GM19468 (cell line): ENCODE data around the gene ROPN1L.
"Not testable (repeated sequence)": the region's sequence is repeated elsewhere in the genome, so short reads cannot be mapped to it uniquely, and the experiment has no call there.

Source experiments
- ATAC-seq: cut with Tn5 transposase; IDR thresholded peaks from one replicate; pipeline ENCODE4 v1.9.1; 2021; ENCODE audit warnings: mild to moderate bottlenecking, moderate library complexity, moderate number of reproducible peaks; ENCODE audit not compliant: unreplicated experiment; ENCODE audit errors: extremely low read depth

The ROPN1L gene

GRCh38 chr5:10441083-10441991, at the start of gene ROPN1L:
Gene ROPN1L (plus strand): TSS chr5:10441879. CDS start chr5:10442168, 289 bp downstream.
- ATAC-seq, result peak; percentile 93

GRCh38 chr5:10392567-10393328, 48.9 kb upstream of the ROPN1L start:
- ATAC-seq, result not testable (repeated sequence)

GRCh38 chr5:10393491-10393890, 48.2 kb upstream of the ROPN1L start:
- ATAC-seq, result no peak

- ATAC-seq, result no peak
Observed at GRCh38 chr5:10396552-10396951, 45.1 kb upstream of the ROPN1L start.

- ATAC-seq, result no peak
Observed at GRCh38 chr5:10399839-10400238, 41.8 kb upstream of the ROPN1L start.

- ATAC-seq, result no peak
Observed at GRCh38 chr5:10400411-10400810, 41.3 kb upstream of the ROPN1L start.

- no peak for ATAC-seq
Observed at GRCh38 chr5:10400831-10401230, 40.8 kb upstream of the ROPN1L start.

GRCh38 chr5:10401498-10401897, 40.2 kb upstream of the ROPN1L start:
- peak; percentile 83 for ATAC-seq

- ATAC-seq, result no peak
Observed at GRCh38 chr5:10403829-10404228, 37.9 kb upstream of the ROPN1L start.

GRCh38 chr5:10406651-10407050, 35.0 kb upstream of the ROPN1L start:
- ATAC-seq, result no peak

GRCh38 chr5:10409504-10409903, 32.2 kb upstream of the ROPN1L start:
- no peak for ATAC-seq

- no peak for ATAC-seq
Observed at GRCh38 chr5:10410662-10411061, 31.0 kb upstream of the ROPN1L start.

- ATAC-seq, result no peak
Observed at GRCh38 chr5:10411336-10411735, 30.3 kb upstream of the ROPN1L start.

GRCh38 chr5:10416868-10417267, 24.8 kb upstream of the ROPN1L start:
- no peak for ATAC-seq

GRCh38 chr5:10418654-10419345, 22.9 kb upstream of the ROPN1L start:
- ATAC-seq, result peak; percentile 65

- no peak for ATAC-seq
Observed at GRCh38 chr5:10420468-10420867, 21.2 kb upstream of the ROPN1L start.

GRCh38 chr5:10420932-10421331, 20.7 kb upstream of the ROPN1L start:
- ATAC-seq, result no peak

- ATAC-seq, result no peak
Observed at GRCh38 chr5:10421896-10422691, 19.6 kb upstream of the ROPN1L start.

- no peak for ATAC-seq
Observed at GRCh38 chr5:10423022-10423421, 18.7 kb upstream of the ROPN1L start.
